Measurements from ENCODE around the gene CHTF18. TPM values are rescaled to one million over a fixed set of nuclear protein-coding genes. Genes with fewer than 3 reads are reported as not detected.
"Not testable (repeated sequence)": the region's sequence is repeated elsewhere in the genome, so short reads cannot be mapped to it uniquely, and the experiment has no call there.

Gene CHTF18
- total RNA-seq, 2 donors from 2014 or later: 21.1 to 22.4 TPM

- H3K36me3 Mint-ChIP-seq (ENCODE audit: low read depth); DNase-seq; H3K4me1 Mint-ChIP-seq; H3K9me3 ChIP-seq (ENCODE audit: control insufficient read depth, low read length, poor library complexity, severe bottlenecking); H3K27me3 Mint-ChIP-seq; ATAC-seq: not testable (repeated sequence)
- Mint-ChIP-seq H3K4me3 (peak overlapping the region; percentile 28), H3K27ac (peak overlapping the region; percentile 61)
Observed at GRCh38 chr16:820044-820408, 31.6 kb downstream of the CHTF18 start.

- H3K4me1 Mint-ChIP-seq: peaks cover 5% of the 10 kb centered on the region
- no peak overlapping the region for H3K4me3 Mint-ChIP-seq
- H3K36me3 Mint-ChIP-seq (ENCODE audit: low read depth): no peaks in the 10 kb centered on the region
- no peak for DNase-seq
- H3K27ac Mint-ChIP-seq: peak overlapping the region; percentile 61
- no peak for ATAC-seq
- H3K9me3 ChIP-seq (ENCODE audit: control insufficient read depth, low read length, poor library complexity, severe bottlenecking): no peaks in the 10 kb centered on the region
- no peaks in the 10 kb centered on the region for H3K27me3 Mint-ChIP-seq
Observed at GRCh38 chr16:820748-821147, 32.3 kb downstream of the CHTF18 start.

GRCh38 chr16:821751-822150 lies 33.3 kb downstream of the CHTF18 start:
- Mint-ChIP-seq H3K4me1 (peaks cover 5% of the 10 kb centered on the region), H3K4me3 (no peak overlapping the region), H3K27ac (no peak overlapping the region), H3K27me3 (no peaks in the 10 kb centered on the region), H3K36me3 (ENCODE audit: low read depth) (no peaks in the 10 kb centered on the region)
- no peak for ATAC-seq
- H3K9me3 ChIP-seq (ENCODE audit: control insufficient read depth, low read length, poor library complexity, severe bottlenecking): no peaks in the 10 kb centered on the region
- no peak for DNase-seq

- H3K4me1 Mint-ChIP-seq: peaks cover 5% of the 10 kb centered on the region
- ATAC-seq (no peak), DNase-seq (no peak)
- H3K4me3 Mint-ChIP-seq: no peak overlapping the region
- H3K9me3 ChIP-seq (ENCODE audit: control insufficient read depth, low read length, poor library complexity, severe bottlenecking): no peaks in the 10 kb centered on the region
- H3K27ac Mint-ChIP-seq: no peak overlapping the region
- H3K36me3 Mint-ChIP-seq (ENCODE audit: low read depth): no peaks in the 10 kb centered on the region
- H3K27me3 Mint-ChIP-seq: no peaks in the 10 kb centered on the region
Observed at GRCh38 chr16:822174-822908, 33.9 kb downstream of the CHTF18 start.

- no peak overlapping the region for H3K27ac Mint-ChIP-seq
- ATAC-seq: no peak
Observed at GRCh38 chr16:822909-823297, 34.5 kb downstream of the CHTF18 start.

GRCh38 chr16:824194-824593 lies 35.8 kb downstream of the CHTF18 start:
- Mint-ChIP-seq H3K27me3 (no peaks in the 10 kb centered on the region), H3K4me3 (no peak overlapping the region), H3K4me1 (peaks cover 5% of the 10 kb centered on the region), H3K27ac (no peak overlapping the region), H3K36me3 (ENCODE audit: low read depth) (no peaks in the 10 kb centered on the region)
- H3K9me3 ChIP-seq (ENCODE audit: control insufficient read depth, low read length, poor library complexity, severe bottlenecking): no peaks in the 10 kb centered on the region
- no peak for DNase-seq
- no peak for ATAC-seq

More at GRCh38 chr16:822909-823297, 34.5 kb downstream of the CHTF18 start:
- no peaks in the 10 kb centered on the region for H3K9me3 ChIP-seq (ENCODE audit: control insufficient read depth, low read length, poor library complexity, severe bottlenecking)
- Mint-ChIP-seq H3K4me1 (peaks cover 5% of the 10 kb centered on the region), H3K27me3 (no peaks in the 10 kb centered on the region), H3K36me3 (ENCODE audit: low read depth) (no peaks in the 10 kb centered on the region), H3K4me3 (no peak overlapping the region)
- DNase-seq: no peak

GRCh38 chr16:824601-825000 lies 36.2 kb downstream of the CHTF18 start:
- no peak for ATAC-seq
- no peaks in the 10 kb centered on the region for H3K9me3 ChIP-seq (ENCODE audit: control insufficient read depth, low read length, poor library complexity, severe bottlenecking)
- H3K36me3 Mint-ChIP-seq (ENCODE audit: low read depth): no peaks in the 10 kb centered on the region
- H3K27ac Mint-ChIP-seq: no peak overlapping the region
- peaks cover 2% of the 10 kb centered on the region for H3K4me1 Mint-ChIP-seq
- peaks cover 2% of the 10 kb centered on the region for H3K27me3 Mint-ChIP-seq
- DNase-seq: no peak
- H3K4me3 Mint-ChIP-seq: no peak overlapping the region

GRCh38 chr16:825341-826061 lies 37.1 kb downstream of the CHTF18 start:
- H3K27me3 Mint-ChIP-seq: peaks cover 9% of the 10 kb centered on the region
- ATAC-seq (no peak), DNase-seq (no peak)
- H3K27ac Mint-ChIP-seq: no peak overlapping the region
- no peaks in the 10 kb centered on the region for H3K4me1 Mint-ChIP-seq
- no peak overlapping the region for H3K4me3 Mint-ChIP-seq
- H3K36me3 Mint-ChIP-seq (ENCODE audit: low read depth): no peaks in the 10 kb centered on the region
- no peaks in the 10 kb centered on the region for H3K9me3 ChIP-seq (ENCODE audit: control insufficient read depth, low read length, poor library complexity, severe bottlenecking)

GRCh38 chr16:827513-827912 lies 39.1 kb downstream of the CHTF18 start:
- no peaks in the 10 kb centered on the region for H3K9me3 ChIP-seq (ENCODE audit: control insufficient read depth, low read length, poor library complexity, severe bottlenecking)
- Mint-ChIP-seq H3K4me3 (no peak overlapping the region), H3K27ac (no peak overlapping the region), H3K27me3 (peaks cover 9% of the 10 kb centered on the region), H3K4me1 (no peaks in the 10 kb centered on the region), H3K36me3 (ENCODE audit: low read depth) (no peaks in the 10 kb centered on the region)
- DNase-seq (no peak), ATAC-seq (no peak)

GRCh38 chr16:828891-829290 lies 40.5 kb downstream of the CHTF18 start:
- no peak overlapping the region for H3K27ac Mint-ChIP-seq
- no peaks in the 10 kb centered on the region for H3K36me3 Mint-ChIP-seq (ENCODE audit: low read depth)
- DNase-seq (no peak), ATAC-seq (no peak)
- no peak overlapping the region for H3K4me3 Mint-ChIP-seq
- H3K9me3 ChIP-seq (ENCODE audit: control insufficient read depth, low read length, poor library complexity, severe bottlenecking): no peaks in the 10 kb centered on the region
- no peaks in the 10 kb centered on the region for H3K4me1 Mint-ChIP-seq
- H3K27me3 Mint-ChIP-seq: peaks cover 9% of the 10 kb centered on the region

- no peak for ATAC-seq
- Mint-ChIP-seq H3K27ac (no peak overlapping the region), H3K4me1 (no peaks in the 10 kb centered on the region)
Observed at GRCh38 chr16:830107-830870, 41.9 kb downstream of the CHTF18 start.

GRCh38 chr16:830871-831570 lies 42.6 kb downstream of the CHTF18 start:
- Mint-ChIP-seq H3K4me1 (no peaks in the 10 kb centered on the region), H3K27ac (no peak overlapping the region), H3K36me3 (ENCODE audit: low read depth) (no peaks in the 10 kb centered on the region), H3K27me3 (peaks cover 9% of the 10 kb centered on the region), H3K4me3 (no peak overlapping the region)
- H3K9me3 ChIP-seq (ENCODE audit: control insufficient read depth, low read length, poor library complexity, severe bottlenecking): no peaks in the 10 kb centered on the region
- DNase-seq (no peak), ATAC-seq (no peak)

More at GRCh38 chr16:830107-830870, 41.9 kb downstream of the CHTF18 start:
- peaks cover 9% of the 10 kb centered on the region for H3K27me3 Mint-ChIP-seq
- no peaks in the 10 kb centered on the region for H3K9me3 ChIP-seq (ENCODE audit: control insufficient read depth, low read length, poor library complexity, severe bottlenecking)
- no peaks in the 10 kb centered on the region for H3K36me3 Mint-ChIP-seq (ENCODE audit: low read depth)
- H3K4me3 Mint-ChIP-seq: no peak overlapping the region
- DNase-seq: no peak

Measured in T-helper 17 cell (primary cell).